Astrocyte (in vitro differentiated cells and primary cell): ENCODE data around the gene NES. TPM values are rescaled to one million over a fixed set of nuclear protein-coding genes. Genes with fewer than 3 reads are reported as not detected.

Source experiments
- DNase-seq: peaks from one replicate; pipeline ENCODE4 v3.0.0-alpha.2; 2010; ENCODE audit warnings: low read depth
- FAIRE-seq: peaks from 2 replicates; lab custom pipeline; 2011; peaks lifted over from hg19 to GRCh38; lab: Jason Lieb, UNC
- H2AFZ ChIP-seq: 2 replicates; pipeline ENCODE4 v1.6.0; 2012; ENCODE audit warnings: low read depth, low read length, inconsistent platforms
- H3K27ac ChIP-seq: 2 replicates; pipeline ENCODE4 v1.5.1; 2011; ENCODE audit warnings: low read depth, low read length, inconsistent platforms
- H3K27me3 ChIP-seq: 2 replicates; pipeline ENCODE4 v1.6.0; 2011; ENCODE audit warnings: low read length, inconsistent platforms; ENCODE audit not compliant: insufficient read depth
- H3K36me3 ChIP-seq: 2 replicates; pipeline ENCODE4 v1.5.1; 2011; ENCODE audit warnings: low read length, inconsistent platforms; ENCODE audit not compliant: insufficient read depth
- H3K4me1 ChIP-seq: 2 replicates; pipeline ENCODE4 v1.5.1; 2011; ENCODE audit warnings: low read length, inconsistent platforms; ENCODE audit not compliant: insufficient read depth
- H3K4me2 ChIP-seq: 2 replicates; pipeline ENCODE4 v1.6.0; 2012; ENCODE audit warnings: low read length, inconsistent platforms
- H3K4me3 ChIP-seq: 2 replicates; pipeline ENCODE4 v1.5.1; 2011; ENCODE audit warnings: low read depth, mild to moderate bottlenecking, low read length, inconsistent platforms; ENCODE audit not compliant: insufficient read depth
- H3K79me2 ChIP-seq: 2 replicates; pipeline ENCODE4 v1.6.0; 2012; ENCODE audit warnings: mild to moderate bottlenecking, low read length, inconsistent platforms; ENCODE audit not compliant: insufficient read depth
- H3K9ac ChIP-seq: 2 replicates; pipeline ENCODE4 v1.6.0; 2012; ENCODE audit warnings: mild to moderate bottlenecking, low read length, inconsistent platforms
- H3K9me3 ChIP-seq: 2 replicates; pipeline ENCODE4 v1.5.1; 2012; ENCODE audit warnings: low read depth, mild to moderate bottlenecking, low read length, inconsistent platforms; ENCODE audit not compliant: insufficient read depth
- H4K20me1 ChIP-seq: 2 replicates; pipeline ENCODE4 v1.6.0; 2012; ENCODE audit warnings: low read length, inconsistent platforms; ENCODE audit not compliant: insufficient read depth
- H3K27ac Mint-ChIP-seq: one replicate; pipeline ENCODE4 v1.8.0; 2021; ENCODE audit warnings: mild to moderate bottlenecking, mixed read lengths; ENCODE audit not compliant: unreplicated experiment
- H3K27me3 Mint-ChIP-seq: one replicate; pipeline ENCODE4 v1.8.0; 2021; ENCODE audit warnings: low read depth, mixed read lengths; ENCODE audit not compliant: unreplicated experiment
- H3K36me3 Mint-ChIP-seq: one replicate; pipeline ENCODE4 v1.8.0; 2021; ENCODE audit warnings: low read depth, mixed read lengths; ENCODE audit not compliant: unreplicated experiment
- H3K4me1 Mint-ChIP-seq: one replicate; pipeline ENCODE4 v1.8.0; 2021; ENCODE audit warnings: low read depth, mixed read lengths; ENCODE audit not compliant: unreplicated experiment
- H3K4me3 Mint-ChIP-seq: one replicate; pipeline ENCODE4 v1.8.0; 2021; ENCODE audit warnings: mild to moderate bottlenecking, moderate library complexity, mixed read lengths; ENCODE audit not compliant: unreplicated experiment
- H3K9me3 Mint-ChIP-seq: one replicate; pipeline ENCODE4 v1.8.0; 2021; ENCODE audit warnings: mild to moderate bottlenecking, mixed read lengths; ENCODE audit not compliant: unreplicated experiment
- EZH2 ChIP-seq: IDR thresholded peaks from 2 replicates; pipeline ENCODE4 v1.6.1; 2012; ENCODE audit warnings: mild to moderate bottlenecking, low read length, inconsistent platforms; ENCODE audit not compliant: insufficient read depth
- total RNA-seq: library from RNA; stranded (reverse); gene quantifications from 2 replicates; pipeline ENCODE4 v1.2.1, GENCODE V29; 2021
- TF ChIP-seq, protein P1 (sequence below): IDR thresholded peaks from 2 replicates; pipeline ENCODE4 v1.5.1; 2011; ENCODE audit warnings: low read depth, mild to moderate bottlenecking, inconsistent platforms, low read length, moderate library complexity; ENCODE audit not compliant: insufficient read depth

The NES gene
- total RNA-seq, 1 donor from 2014 or later = 310 TPM

DNA sequence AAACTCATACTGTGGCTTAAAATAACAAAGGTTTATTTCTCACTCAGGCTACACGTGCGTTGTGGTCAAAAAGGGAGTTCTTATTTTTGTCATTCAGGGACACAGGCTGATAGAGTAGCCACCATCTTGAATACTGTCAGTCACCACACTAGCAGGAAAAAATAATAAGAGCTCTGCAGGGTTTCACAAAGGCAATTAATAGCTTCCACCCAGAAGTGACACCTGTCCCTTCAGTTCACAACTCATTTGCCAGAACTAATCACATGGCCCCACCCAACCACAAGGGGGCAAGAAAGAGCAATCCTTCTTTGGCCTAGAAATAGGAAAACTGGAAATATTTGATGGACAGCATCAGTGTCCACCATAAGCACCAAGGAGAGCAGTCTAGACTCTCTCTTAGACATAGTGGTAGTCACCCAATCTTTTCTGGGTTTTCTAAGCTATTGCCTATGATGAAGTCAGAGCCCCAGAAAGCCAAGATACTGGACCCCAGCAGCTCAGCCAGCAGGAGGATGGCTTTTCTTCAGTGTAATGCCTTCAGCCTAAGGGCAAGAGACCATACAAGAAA, 49.8 kb downstream of the NES start:
- H3K79me2 ChIP-seq = no peaks in the 10 kb centered on the region
- H3K4me1 Mint-ChIP-seq = peaks cover 3% of the 10 kb centered on the region
- DNase-seq (peak; percentile 23), FAIRE-seq (no peak)
- H3K36me3 ChIP-seq = no peaks in the 10 kb centered on the region
- peaks cover 48% of the 10 kb centered on the region for H3K27me3 ChIP-seq
- H3K4me1 ChIP-seq = peaks cover 6% of the 10 kb centered on the region
- H3K27ac Mint-ChIP-seq = no peak overlapping the region
- H3K9me3 Mint-ChIP-seq = no peaks in the 10 kb centered on the region
- H3K4me3 ChIP-seq = no peak overlapping the region
- no peak overlapping the region for H3K9ac ChIP-seq
- no peaks in the 10 kb centered on the region for H3K36me3 Mint-ChIP-seq
- peaks cover 56% of the 10 kb centered on the region for H3K27me3 Mint-ChIP-seq
- H4K20me1 ChIP-seq = no peaks in the 10 kb centered on the region
- no peak for TF ChIP-seq EZH2
- TF ChIP-seq, protein P1, sequence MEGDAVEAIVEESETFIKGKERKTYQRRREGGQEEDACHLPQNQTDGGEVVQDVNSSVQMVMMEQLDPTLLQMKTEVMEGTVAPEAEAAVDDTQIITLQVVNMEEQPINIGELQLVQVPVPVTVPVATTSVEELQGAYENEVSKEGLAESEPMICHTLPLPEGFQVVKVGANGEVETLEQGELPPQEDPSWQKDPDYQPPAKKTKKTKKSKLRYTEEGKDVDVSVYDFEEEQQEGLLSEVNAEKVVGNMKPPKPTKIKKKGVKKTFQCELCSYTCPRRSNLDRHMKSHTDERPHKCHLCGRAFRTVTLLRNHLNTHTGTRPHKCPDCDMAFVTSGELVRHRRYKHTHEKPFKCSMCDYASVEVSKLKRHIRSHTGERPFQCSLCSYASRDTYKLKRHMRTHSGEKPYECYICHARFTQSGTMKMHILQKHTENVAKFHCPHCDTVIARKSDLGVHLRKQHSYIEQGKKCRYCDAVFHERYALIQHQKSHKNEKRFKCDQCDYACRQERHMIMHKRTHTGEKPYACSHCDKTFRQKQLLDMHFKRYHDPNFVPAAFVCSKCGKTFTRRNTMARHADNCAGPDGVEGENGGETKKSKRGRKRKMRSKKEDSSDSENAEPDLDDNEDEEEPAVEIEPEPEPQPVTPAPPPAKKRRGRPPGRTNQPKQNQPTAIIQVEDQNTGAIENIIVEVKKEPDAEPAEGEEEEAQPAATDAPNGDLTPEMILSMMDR = peak; percentile 76
- H3K27ac ChIP-seq = no peak overlapping the region
- no peak overlapping the region for H3K4me2 ChIP-seq
- H3K4me3 Mint-ChIP-seq = no peak overlapping the region
- H3K9me3 ChIP-seq = no peaks in the 10 kb centered on the region
- H2AFZ ChIP-seq = no peak overlapping the region

- Mint-ChIP-seq H3K4me1 (peaks cover 3% of the 10 kb centered on the region), H3K27me3 (peaks cover 59% of the 10 kb centered on the region), H3K27ac (no peak overlapping the region), H3K9me3 (no peaks in the 10 kb centered on the region), H3K4me3 (peak overlapping the region; percentile 73), H3K36me3 (no peaks in the 10 kb centered on the region)
- no peak for TF ChIP-seq EZH2
- TF ChIP-seq, protein P1 = no peak
- Histone ChIP-seq H3K27ac (no peak overlapping the region), H3K79me2 (no peaks in the 10 kb centered on the region), H4K20me1 (no peaks in the 10 kb centered on the region), H3K4me1 (peaks cover 6% of the 10 kb centered on the region), H2AFZ (no peak overlapping the region), H3K4me2 (no peak overlapping the region), H3K9ac (no peak overlapping the region), H3K27me3 (peaks cover 46% of the 10 kb centered on the region), H3K4me3 (no peak overlapping the region), H3K9me3 (no peaks in the 10 kb centered on the region), H3K36me3 (no peaks in the 10 kb centered on the region)
- DNase-seq = no peak
- no peak for FAIRE-seq
These were observed 51.1 kb downstream of the NES start for GRCh38 chr1:156626079-156626438.

GRCh38 chr1:156625436-156626078, 51.6 kb downstream of the NES start:
- Histone ChIP-seq H3K4me2 (peak overlapping the region; percentile 73), H3K79me2 (no peaks in the 10 kb centered on the region), H4K20me1 (no peaks in the 10 kb centered on the region), H3K4me3 (no peak overlapping the region), H2AFZ (no peak overlapping the region), H3K9me3 (no peaks in the 10 kb centered on the region), H3K36me3 (no peaks in the 10 kb centered on the region), H3K27ac (no peak overlapping the region), H3K27me3 (peaks cover 46% of the 10 kb centered on the region), H3K4me1 (peaks cover 6% of the 10 kb centered on the region), H3K9ac (no peak overlapping the region)
- H3K4me1 Mint-ChIP-seq = peaks cover 3% of the 10 kb centered on the region
- H3K9me3 Mint-ChIP-seq = no peaks in the 10 kb centered on the region
- no peak overlapping the region for H3K27ac Mint-ChIP-seq
- DNase-seq = no peak
- peak overlapping the region; percentile 73 for H3K4me3 Mint-ChIP-seq
- TF ChIP-seq, protein P1 = peak; percentile 66
- TF ChIP-seq EZH2 = peak; percentile 98
- FAIRE-seq = no peak
- peaks cover 58% of the 10 kb centered on the region for H3K27me3 Mint-ChIP-seq
- no peaks in the 10 kb centered on the region for H3K36me3 Mint-ChIP-seq
